ENCODE measurements around the gene NCBP1.

Gene NCBP1

GRCh38 chr9:97628668-97629067 is 5.0 kb upstream of the NCBP1 start:
- Histone ChIP-seq H3K9me3 (ENCODE audit: control insufficient read depth, low read length) (no peaks in the 10 kb centered on the region), H3K9ac (ENCODE audit: low read length) (no peak overlapping the region), H3K4me3 (ENCODE audit: low read length) (no peak overlapping the region), H3K36me3 (ENCODE audit: control insufficient read depth, insufficient read depth, low read length, severe bottlenecking) (peaks cover 14% of the 10 kb centered on the region), H3K4me1 (ENCODE audit: control insufficient read depth, insufficient read depth, low read length) (peaks cover 18% of the 10 kb centered on the region), H3K27me3 (replicated peaks; ENCODE audit: control insufficient read depth, insufficient read depth, low read length) (no peaks in the 10 kb centered on the region)
- DNase-seq (ENCODE audit: low read depth): no peak

GRCh38 chr9:97629156-97629555 is 4.5 kb upstream of the NCBP1 start:
- H3K4me1 ChIP-seq (ENCODE audit: control insufficient read depth, insufficient read depth, low read length): peaks cover 18% of the 10 kb centered on the region
- H3K9ac ChIP-seq (ENCODE audit: low read length): no peak overlapping the region
- peaks cover 14% of the 10 kb centered on the region for H3K36me3 ChIP-seq (ENCODE audit: control insufficient read depth, insufficient read depth, low read length, severe bottlenecking)
- no peak for DNase-seq (ENCODE audit: low read depth)
- H3K4me3 ChIP-seq (ENCODE audit: low read length): no peak overlapping the region
- no peaks in the 10 kb centered on the region for H3K27me3 ChIP-seq (replicated peaks; ENCODE audit: control insufficient read depth, insufficient read depth, low read length)
- no peaks in the 10 kb centered on the region for H3K9me3 ChIP-seq (ENCODE audit: control insufficient read depth, low read length)

- Histone ChIP-seq H3K27me3 (replicated peaks; ENCODE audit: control insufficient read depth, insufficient read depth, low read length) (no peaks in the 10 kb centered on the region), H3K36me3 (ENCODE audit: control insufficient read depth, insufficient read depth, low read length, severe bottlenecking) (peaks cover 2% of the 10 kb centered on the region), H3K4me1 (ENCODE audit: control insufficient read depth, insufficient read depth, low read length) (peaks cover 32% of the 10 kb centered on the region), H3K9me3 (ENCODE audit: control insufficient read depth, low read length) (no peaks in the 10 kb centered on the region), H3K9ac (ENCODE audit: low read length) (no peak overlapping the region), H3K4me3 (ENCODE audit: low read length) (no peak overlapping the region)
- DNase-seq (ENCODE audit: low read depth): no peak
Observed at GRCh38 chr9:97630591-97630990, 3.0 kb upstream of the NCBP1 start.

GRCh38 chr9:97632248-97632984 is 1.2 kb upstream of the NCBP1 start:
- Histone ChIP-seq H3K4me3 (ENCODE audit: low read length) (peak overlapping the region; percentile 97), H3K9me3 (ENCODE audit: control insufficient read depth, low read length) (no peaks in the 10 kb centered on the region), H3K4me1 (ENCODE audit: control insufficient read depth, insufficient read depth, low read length) (peaks cover 40% of the 10 kb centered on the region), H3K36me3 (ENCODE audit: control insufficient read depth, insufficient read depth, low read length, severe bottlenecking) (no peaks in the 10 kb centered on the region), H3K9ac (ENCODE audit: low read length) (peak overlapping the region; percentile 96), H3K27me3 (replicated peaks; ENCODE audit: control insufficient read depth, insufficient read depth, low read length) (no peaks in the 10 kb centered on the region)
- peak; percentile 88 for DNase-seq (ENCODE audit: low read depth)

GRCh38 chr9:97633859-97634490 is 354 bp downstream of the NCBP1 start:
- H3K9ac ChIP-seq (ENCODE audit: low read length): peak overlapping the region; percentile 96
- peak overlapping the region; percentile 97 for H3K4me3 ChIP-seq (ENCODE audit: low read length)
- H3K36me3 ChIP-seq (ENCODE audit: control insufficient read depth, insufficient read depth, low read length, severe bottlenecking): no peaks in the 10 kb centered on the region
- H3K4me1 ChIP-seq (ENCODE audit: control insufficient read depth, insufficient read depth, low read length): peaks cover 41% of the 10 kb centered on the region
- H3K27me3 ChIP-seq (replicated peaks; ENCODE audit: control insufficient read depth, insufficient read depth, low read length): no peaks in the 10 kb centered on the region
- no peak for DNase-seq (ENCODE audit: low read depth)
- no peaks in the 10 kb centered on the region for H3K9me3 ChIP-seq (ENCODE audit: control insufficient read depth, low read length)

- Histone ChIP-seq H3K4me3 (ENCODE audit: low read length) (peak overlapping the region; percentile 97), H3K9me3 (ENCODE audit: control insufficient read depth, low read length) (no peaks in the 10 kb centered on the region), H3K9ac (ENCODE audit: low read length) (peak overlapping the region; percentile 96), H3K4me1 (ENCODE audit: control insufficient read depth, insufficient read depth, low read length) (peaks cover 44% of the 10 kb centered on the region), H3K36me3 (ENCODE audit: control insufficient read depth, insufficient read depth, low read length, severe bottlenecking) (no peaks in the 10 kb centered on the region), H3K27me3 (replicated peaks; ENCODE audit: control insufficient read depth, insufficient read depth, low read length) (no peaks in the 10 kb centered on the region)
- no peak for DNase-seq (ENCODE audit: low read depth)
Observed at GRCh38 chr9:97635026-97635425, 1.4 kb downstream of the NCBP1 start.

- no peak for DNase-seq (ENCODE audit: low read depth)
- Histone ChIP-seq H3K9me3 (ENCODE audit: control insufficient read depth, low read length) (no peaks in the 10 kb centered on the region), H3K4me3 (ENCODE audit: low read length) (no peak overlapping the region), H3K9ac (ENCODE audit: low read length) (no peak overlapping the region), H3K36me3 (ENCODE audit: control insufficient read depth, insufficient read depth, low read length, severe bottlenecking) (peaks cover 13% of the 10 kb centered on the region), H3K4me1 (ENCODE audit: control insufficient read depth, insufficient read depth, low read length) (peaks cover 38% of the 10 kb centered on the region), H3K27me3 (replicated peaks; ENCODE audit: control insufficient read depth, insufficient read depth, low read length) (no peaks in the 10 kb centered on the region)
Observed at GRCh38 chr9:97636903-97637302, 3.3 kb downstream of the NCBP1 start.

- Histone ChIP-seq H3K9me3 (ENCODE audit: control insufficient read depth, low read length) (no peaks in the 10 kb centered on the region), H3K4me3 (ENCODE audit: low read length) (no peak overlapping the region), H3K27me3 (replicated peaks; ENCODE audit: control insufficient read depth, insufficient read depth, low read length) (no peaks in the 10 kb centered on the region), H3K36me3 (ENCODE audit: control insufficient read depth, insufficient read depth, low read length, severe bottlenecking) (peaks cover 31% of the 10 kb centered on the region), H3K9ac (ENCODE audit: low read length) (no peak overlapping the region), H3K4me1 (ENCODE audit: control insufficient read depth, insufficient read depth, low read length) (peaks cover 35% of the 10 kb centered on the region)
- DNase-seq (ENCODE audit: low read depth): peak; percentile 9
Observed at GRCh38 chr9:97638666-97639065, 5.0 kb downstream of the NCBP1 start.

- peak; percentile 25 for DNase-seq (ENCODE audit: low read depth)
- H3K36me3 ChIP-seq (ENCODE audit: control insufficient read depth, insufficient read depth, low read length, severe bottlenecking): peaks cover 46% of the 10 kb centered on the region
Observed at GRCh38 chr9:97640325-97640724, 6.7 kb downstream of the NCBP1 start.

GRCh38 chr9:97645720-97646119 is 12.1 kb downstream of the NCBP1 start:
- Histone ChIP-seq H3K27me3 (replicated peaks; ENCODE audit: control insufficient read depth, insufficient read depth, low read length) (no peaks in the 10 kb centered on the region), H3K9ac (ENCODE audit: low read length) (no peak overlapping the region), H3K9me3 (ENCODE audit: control insufficient read depth, low read length) (no peaks in the 10 kb centered on the region), H3K4me3 (ENCODE audit: low read length) (no peak overlapping the region), H3K4me1 (ENCODE audit: control insufficient read depth, insufficient read depth, low read length) (no peaks in the 10 kb centered on the region), H3K36me3 (ENCODE audit: control insufficient read depth, insufficient read depth, low read length, severe bottlenecking) (peaks cover 92% of the 10 kb centered on the region)
- DNase-seq (ENCODE audit: low read depth): no peak

More at GRCh38 chr9:97640325-97640724, 6.7 kb downstream of the NCBP1 start:
- Histone ChIP-seq H3K4me3 (ENCODE audit: low read length) (no peak overlapping the region), H3K9ac (ENCODE audit: low read length) (no peak overlapping the region), H3K4me1 (ENCODE audit: control insufficient read depth, insufficient read depth, low read length) (peaks cover 25% of the 10 kb centered on the region), H3K9me3 (ENCODE audit: control insufficient read depth, low read length) (no peaks in the 10 kb centered on the region), H3K27me3 (replicated peaks; ENCODE audit: control insufficient read depth, insufficient read depth, low read length) (no peaks in the 10 kb centered on the region)

- DNase-seq (ENCODE audit: low read depth): no peak
- peaks cover 81% of the 10 kb centered on the region for H3K36me3 ChIP-seq (ENCODE audit: control insufficient read depth, insufficient read depth, low read length, severe bottlenecking)
Observed at GRCh38 chr9:97647996-97648395, 14.4 kb downstream of the NCBP1 start.

More at GRCh38 chr9:97647996-97648395, 14.4 kb downstream of the NCBP1 start:
- Histone ChIP-seq H3K27me3 (replicated peaks; ENCODE audit: control insufficient read depth, insufficient read depth, low read length) (no peaks in the 10 kb centered on the region), H3K4me1 (ENCODE audit: control insufficient read depth, insufficient read depth, low read length) (peaks cover 11% of the 10 kb centered on the region), H3K9me3 (ENCODE audit: control insufficient read depth, low read length) (no peaks in the 10 kb centered on the region), H3K9ac (ENCODE audit: low read length) (no peak overlapping the region), H3K4me3 (ENCODE audit: low read length) (no peak overlapping the region)

All from adipocyte (in vitro differentiated cells).